HG02798 (cell line): ENCODE measurements around the gene OR5H15.
"Not testable (repeated sequence)": the region's sequence is repeated elsewhere in the genome, so short reads cannot be mapped to it uniquely, and the experiment has no call there.

ENCODE experiments used
- ATAC-seq: cut with Tn5 transposase; IDR thresholded peaks from one replicate; pipeline ENCODE4 v1.9.1; 2021; ENCODE audit warnings: mild to moderate bottlenecking; ENCODE audit not compliant: unreplicated experiment, poor library complexity

Gene OR5H15

DNA sequence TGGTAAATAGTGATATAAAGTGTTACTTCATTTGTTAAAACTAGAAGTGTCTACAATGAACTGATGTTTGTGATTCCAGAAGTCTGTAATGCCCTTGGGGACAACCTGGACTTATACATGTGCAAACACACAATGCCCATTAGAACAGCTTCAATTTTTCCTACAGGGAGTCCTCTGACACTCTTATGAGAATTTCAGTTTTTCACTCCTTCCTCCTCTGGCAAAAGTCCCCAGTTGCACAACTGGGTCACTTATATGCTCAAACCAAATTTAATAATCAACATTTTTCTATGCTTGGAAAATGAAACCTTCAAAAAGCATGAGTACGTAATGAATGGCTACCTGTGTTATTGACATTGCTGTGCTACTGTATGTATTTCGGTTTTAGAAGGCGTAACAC is at the start of gene OR5H15:
Gene OR5H15 (plus strand): TSS at position 301 of the 400 bp plus-strand sequence. CDS start 2,004 bp downstream, outside the sequence.
- no peak for ATAC-seq

DNA sequence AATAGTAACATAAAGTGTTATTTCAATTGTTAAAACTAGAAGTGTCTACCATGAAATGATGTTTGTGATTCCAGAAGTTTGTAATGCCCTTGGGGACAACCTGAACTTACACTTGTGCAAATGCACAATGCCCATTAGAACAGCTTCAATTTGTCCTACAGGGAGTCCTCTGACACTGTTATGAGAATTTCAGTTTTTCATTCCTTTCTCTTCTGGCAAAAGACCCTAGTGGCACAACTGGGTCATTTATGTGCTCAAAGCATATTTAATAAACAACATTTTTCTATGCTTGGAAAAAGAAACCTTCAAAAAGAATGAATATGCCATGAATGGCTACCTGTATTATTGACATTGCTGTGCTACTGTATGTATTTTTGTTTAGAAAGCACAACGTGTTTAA is 36.1 kb upstream of the OR5H15 start, which contains the start of gene OR5H1:
Gene OR5H1 (plus strand): TSS at position 301 of the 400 bp plus-strand sequence. CDS start 1,977 bp downstream, outside the sequence.
- no peak for ATAC-seq

DNA sequence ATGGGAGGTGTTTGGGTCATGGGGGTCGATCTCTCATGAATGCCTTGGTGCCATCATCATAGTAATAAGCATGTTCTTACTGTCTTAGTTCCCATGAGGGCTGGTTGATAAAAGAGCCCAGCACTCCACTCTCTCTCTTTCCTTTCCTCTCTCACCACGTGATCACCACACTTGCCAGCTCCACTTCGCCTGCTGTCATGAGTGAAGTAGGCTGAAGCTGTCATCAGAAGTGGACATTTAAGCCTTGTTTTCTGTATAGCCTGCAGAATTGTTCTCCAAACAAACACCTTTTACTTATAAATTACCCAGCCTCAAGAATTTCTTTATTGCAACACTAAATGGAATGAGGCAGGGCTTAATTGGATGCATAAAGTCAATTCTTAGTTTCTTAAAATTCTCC is 29.9 kb upstream of the OR5H15 start:
- no peak for ATAC-seq

DNA sequence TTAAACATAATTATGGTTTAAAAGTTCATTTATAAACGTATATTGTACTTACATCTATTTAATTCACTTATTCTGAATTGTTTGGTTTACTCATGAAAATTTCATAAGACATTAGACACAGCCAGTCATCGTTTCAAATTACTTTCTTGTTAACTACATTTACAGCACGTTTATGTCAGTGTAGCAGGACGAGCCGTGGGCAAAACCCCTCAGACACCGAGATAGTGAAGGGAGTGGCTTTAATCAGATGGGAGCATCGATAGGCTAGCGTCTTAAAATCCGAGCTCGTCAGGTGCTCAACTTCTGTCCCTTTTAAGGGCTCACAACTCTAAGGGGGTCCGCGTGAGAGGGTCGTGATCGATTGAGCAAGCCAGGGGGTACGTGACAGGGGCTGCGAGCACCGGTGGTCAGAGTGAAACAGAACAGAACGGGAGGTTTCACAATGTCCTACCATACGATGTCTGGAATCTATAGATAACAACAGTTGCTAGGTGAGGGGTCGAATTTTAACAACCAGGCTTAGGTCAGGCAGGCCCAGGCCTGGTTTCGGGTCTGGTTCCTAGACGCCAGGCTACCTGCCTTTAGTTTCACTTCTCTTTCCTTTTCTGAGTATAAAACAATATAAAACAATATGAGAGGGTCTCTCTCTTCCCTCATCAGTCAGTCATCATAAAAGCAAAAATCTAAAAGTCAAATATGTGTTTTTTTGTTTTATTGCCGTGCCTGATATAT is 28.5 kb upstream of the OR5H15 start:
- not testable (repeated sequence) for ATAC-seq

DNA sequence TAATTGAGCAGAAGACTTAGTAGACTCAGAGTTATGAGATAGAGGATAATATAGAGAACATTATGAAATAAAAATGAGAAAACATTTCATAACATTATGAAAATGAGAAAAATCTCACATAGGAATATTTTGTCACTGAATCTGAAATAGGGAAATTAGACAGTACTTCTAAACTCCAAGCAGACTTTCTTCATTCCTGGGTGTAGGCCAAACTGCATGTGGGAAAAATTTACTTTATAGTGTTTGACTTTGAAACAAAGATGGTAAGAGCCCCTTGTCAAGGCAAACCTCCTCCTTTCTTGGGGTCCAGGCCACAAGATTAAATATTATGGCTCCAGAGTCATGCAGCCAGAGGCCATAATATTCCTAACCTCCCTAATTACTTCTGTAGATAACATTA is 26.0 kb upstream of the OR5H15 start:
- ATAC-seq = no peak

DNA sequence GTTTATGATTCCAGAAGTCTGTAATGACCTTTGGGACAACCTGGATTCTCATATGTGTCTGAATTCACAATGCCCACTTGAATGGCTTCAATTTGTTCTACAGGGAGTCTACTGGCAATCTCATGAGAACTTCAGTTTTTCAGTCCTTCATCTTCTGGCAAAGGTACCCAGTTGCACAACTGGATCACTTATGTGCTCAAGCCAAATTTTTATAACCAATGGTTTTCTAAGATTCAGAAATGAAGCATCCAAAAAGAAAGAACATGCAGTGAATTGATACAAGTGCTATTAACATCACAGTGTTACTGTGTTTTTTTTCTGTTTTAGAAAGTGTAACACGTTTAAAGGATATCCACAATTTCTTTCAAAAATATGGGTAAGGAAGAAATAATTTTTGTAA is 19.3 kb upstream of the OR5H15 start, which contains the start of gene OR5H14:
Gene OR5H14 (plus strand): TSS at position 301 of the 400 bp plus-strand sequence. CDS start 1,907 bp downstream, outside the sequence.
- no peak for ATAC-seq

DNA sequence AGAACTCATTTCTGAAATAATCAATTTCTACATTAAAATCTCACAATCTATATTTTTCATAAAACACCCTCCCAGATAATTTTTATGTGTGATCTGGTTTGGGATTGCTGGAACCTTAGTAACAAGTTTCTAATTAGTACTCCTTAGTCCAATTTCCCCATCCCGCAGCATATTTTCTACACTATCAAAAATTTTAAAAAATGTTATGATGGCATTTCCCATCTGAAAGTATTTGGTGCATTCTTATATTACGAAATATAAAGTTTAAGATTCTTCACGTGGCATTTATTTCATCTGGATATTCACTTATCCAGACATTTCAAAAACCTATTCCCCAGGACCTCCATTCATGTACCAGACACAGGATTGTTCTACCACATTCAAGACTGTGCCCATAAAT is 17.7 kb upstream of the OR5H15 start:
- no peak for ATAC-seq

DNA sequence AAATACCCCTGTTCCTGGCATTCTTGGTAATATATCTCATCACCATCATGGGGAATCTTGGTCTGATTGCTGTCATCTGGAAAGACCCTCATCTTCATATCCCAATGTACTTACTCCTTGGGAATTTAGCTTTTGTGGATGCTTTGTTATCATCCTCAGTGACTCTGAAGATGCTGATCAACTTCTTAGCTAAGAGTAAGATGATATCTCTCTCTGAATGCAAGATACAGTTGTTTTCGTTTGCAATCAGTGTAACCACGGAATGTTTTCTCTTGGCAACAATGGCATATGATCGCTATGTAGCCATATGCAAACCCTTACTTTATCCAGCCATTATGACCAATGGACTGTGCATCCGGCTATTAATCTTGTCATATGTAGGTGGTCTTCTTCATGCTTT is 17.0 kb upstream of the OR5H15 start:
- ATAC-seq = not testable (repeated sequence)

DNA sequence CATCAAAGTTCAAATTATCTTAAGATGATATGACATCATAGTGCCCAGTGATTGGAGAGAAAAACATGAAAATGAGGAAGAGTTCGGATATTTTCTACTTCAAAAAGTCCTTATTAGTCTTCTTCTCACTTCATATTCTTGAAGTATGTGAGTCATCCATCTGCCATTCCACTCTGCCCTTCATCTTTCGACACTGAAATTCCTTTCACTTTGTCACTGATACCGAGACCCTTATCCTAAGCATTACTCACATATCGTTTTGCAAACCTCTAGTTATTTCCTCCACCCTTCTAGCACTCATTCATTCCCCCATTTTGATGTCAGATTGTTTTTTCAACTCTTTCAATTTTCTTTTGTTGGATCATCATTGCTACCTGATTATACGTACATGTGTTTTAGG is 15.3 kb upstream of the OR5H15 start:
- ATAC-seq = no peak

DNA sequence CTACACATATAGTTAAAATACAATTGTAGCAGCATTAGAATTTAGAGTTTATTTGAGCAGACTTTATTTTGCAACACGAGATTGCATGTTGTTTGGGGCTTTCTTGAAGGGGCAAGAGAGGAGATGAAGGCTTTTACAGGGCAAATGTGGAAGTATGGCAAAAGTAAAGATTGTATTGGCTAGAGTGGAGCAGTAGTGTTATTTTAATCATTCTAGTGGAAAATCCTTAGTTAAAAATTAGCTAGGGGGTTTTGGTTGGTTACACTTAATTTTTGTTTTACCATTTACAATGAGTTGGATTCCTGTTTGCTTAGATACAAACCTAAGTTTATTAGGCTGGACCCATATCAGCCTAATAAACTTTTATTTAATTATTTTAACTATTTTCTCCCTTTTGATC is 4.6 kb downstream of the OR5H15 start:
- no peak for ATAC-seq

DNA sequence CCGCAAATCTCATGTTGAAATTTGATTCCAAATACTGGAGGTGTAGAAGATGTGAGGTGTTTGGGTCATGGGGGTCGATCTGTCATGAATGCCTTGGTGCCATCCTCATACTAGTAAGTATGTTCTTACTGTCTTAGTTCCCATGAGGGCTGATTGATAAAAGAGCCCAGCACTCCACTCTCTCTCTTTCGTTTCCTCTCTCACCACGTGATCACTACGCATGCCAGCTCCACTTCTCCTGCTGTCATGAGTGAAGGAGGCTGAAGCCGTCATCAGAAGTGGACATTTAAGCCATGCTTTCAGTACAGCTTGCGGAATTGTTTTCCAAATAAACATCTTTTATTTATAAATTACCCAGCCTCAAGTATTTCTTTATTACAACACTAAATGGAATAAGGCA is 6.1 kb downstream of the OR5H15 start:
- no peak for ATAC-seq

DNA sequence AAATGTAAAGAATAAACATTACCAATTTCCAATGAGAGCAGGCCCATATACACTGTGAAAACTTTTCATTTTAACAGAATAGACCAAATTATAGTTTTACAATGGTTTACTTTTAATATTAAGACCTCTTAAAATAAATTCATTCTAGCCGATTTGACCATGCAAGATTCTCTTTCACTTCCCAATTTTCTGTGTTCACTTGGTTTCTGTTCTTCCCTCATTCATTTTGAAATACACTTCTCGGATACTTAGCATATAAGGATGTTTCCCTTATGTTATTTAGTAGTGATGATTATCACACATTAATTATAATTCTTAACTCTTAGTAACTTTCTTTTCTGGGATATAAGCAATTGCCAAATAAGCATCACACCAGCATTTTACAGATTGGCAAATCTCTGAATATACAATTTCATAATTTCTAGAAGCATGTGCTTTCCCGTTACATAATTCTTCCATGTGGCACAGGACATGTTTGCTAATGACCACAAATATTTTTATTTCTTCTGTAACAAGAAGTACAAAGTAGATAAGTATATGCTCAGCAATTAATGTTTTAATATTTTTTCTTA is 13.9 kb downstream of the OR5H15 start:
- ATAC-seq = no peak

DNA sequence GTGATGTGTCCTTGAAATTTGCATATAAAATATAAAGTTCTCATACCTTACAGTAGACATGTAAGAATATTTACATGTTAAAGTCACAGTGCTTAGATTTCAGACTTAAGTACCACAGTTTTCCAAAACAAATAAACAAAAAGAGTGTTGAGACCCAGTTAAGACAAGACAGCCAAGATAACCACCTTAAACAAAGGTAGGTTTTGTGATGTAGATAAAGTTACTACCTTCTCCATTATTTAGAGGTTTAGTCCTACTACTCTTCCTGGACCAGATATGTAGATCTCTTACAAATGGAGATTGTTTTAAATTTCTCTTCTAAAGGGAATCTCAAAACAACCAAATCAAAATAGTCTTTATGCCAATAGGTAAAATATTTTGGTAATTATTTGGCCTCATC is 15.7 kb downstream of the OR5H15 start:
- no peak for ATAC-seq

DNA sequence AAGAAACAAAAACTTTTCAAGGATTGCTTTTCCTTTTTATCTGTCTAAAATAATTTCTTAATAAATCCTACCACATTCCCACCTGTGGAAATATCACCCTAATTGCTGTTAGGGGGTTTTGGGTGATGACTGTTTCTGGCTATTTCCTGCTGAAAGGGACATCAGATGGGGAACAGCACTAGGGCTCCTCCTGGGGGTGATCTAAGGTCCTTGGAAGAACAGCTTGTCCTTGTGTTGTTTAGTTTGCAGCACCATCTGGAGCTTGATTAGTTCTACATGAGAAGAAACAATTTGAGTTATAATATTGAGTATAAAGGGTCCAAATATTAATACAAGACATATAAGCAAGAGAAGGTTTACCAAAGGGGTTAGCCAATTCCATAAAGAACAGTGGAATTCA is 18.7 kb downstream of the OR5H15 start:
- ATAC-seq = no peak

DNA sequence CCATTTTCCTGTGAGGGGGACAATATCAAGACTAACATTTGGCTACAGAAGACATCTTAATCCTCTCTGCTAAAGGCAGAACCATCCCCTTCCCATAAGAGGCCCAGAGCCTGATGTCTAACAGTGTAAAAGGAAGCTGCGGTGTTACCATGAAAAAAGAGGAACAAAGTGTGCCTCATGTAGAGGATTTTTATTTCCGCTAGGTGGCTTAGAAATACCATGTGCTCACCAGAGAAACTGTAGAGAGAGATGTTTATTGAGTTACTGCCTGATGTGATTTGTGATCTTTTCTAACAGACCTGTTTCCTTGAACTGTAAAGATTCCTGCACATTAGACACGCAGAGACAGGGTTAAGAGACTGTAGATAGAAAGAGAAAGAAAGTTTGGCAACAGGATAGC is 22.0 kb downstream of the OR5H15 start:
- ATAC-seq = no peak

DNA sequence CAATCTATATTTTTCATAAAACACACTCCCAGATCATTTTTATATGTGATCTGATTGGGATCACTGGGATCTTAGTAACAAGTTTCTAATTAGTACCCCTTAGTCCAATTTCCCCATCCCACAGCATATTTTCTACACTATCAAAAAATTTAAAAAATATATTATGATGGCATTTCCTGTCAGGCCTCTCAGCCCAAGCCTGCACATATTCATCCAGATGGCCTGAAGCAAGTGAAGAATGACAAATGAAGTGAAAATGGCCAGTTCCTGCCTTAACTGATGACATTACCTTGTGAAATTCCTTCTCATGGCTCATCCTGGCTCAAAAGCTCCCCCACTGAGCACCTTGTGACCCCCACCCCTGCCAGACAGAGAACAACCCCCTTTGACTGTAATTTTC is 24.4 kb downstream of the OR5H15 start:
- ATAC-seq = not testable (repeated sequence)

DNA sequence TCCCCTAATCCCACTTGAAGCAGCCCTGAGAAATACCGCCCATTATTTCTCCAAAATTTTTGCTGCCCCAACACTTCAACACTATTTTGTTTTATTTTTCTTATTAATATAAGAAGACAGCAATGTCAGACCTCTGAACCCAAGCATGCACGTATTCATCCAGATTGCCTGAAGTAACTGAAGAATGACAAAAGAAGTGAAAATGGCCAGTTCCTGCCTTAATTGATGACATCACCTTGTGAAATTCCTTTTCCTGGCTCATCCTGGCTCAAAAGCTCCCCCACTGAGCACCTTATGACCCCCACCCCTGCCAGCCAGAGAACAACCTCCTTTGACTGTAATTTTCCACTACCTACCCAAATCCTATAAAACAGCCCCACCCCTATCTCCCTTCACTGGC is 29.8 kb downstream of the OR5H15 start:
- not testable (repeated sequence) for ATAC-seq

DNA sequence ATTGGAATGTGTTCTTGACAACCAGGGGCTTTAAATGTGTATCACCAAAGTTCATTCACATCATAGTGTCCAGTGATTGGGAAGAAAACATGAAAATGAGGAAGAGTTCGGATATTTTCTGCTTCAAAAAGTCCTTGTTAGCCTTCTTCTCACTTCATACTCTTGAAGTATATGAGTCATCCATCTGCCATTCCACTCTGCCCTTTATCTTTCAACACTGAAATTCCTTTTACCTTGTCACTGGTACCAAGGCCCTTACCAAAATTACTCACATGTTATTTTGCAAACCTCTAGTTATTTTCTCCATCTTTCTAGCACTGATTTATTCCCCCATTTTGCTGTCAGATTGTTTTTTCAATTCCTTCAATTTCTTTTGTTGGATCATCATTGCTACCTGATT is 32.5 kb downstream of the OR5H15 start:
- ATAC-seq = no peak

DNA sequence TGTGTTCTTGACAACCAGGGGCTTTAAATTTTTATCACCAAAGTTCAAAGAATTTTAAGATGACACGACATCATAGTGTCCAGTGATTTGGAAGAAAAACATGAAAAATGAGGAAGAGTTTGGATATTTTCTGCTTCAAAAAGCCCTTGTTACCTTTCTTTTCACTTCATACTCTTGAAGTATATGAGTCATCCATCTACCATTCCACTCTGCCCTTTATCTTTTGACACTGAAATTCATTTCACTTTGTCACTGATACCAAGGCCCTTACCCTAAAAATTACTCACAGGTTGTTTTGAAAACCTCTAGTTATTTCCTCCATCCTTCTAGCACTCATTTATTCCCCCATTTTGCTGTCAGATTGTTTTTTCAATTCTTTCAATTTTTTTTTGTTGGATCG is 42.7 kb downstream of the OR5H15 start:
- no peak for ATAC-seq

DNA sequence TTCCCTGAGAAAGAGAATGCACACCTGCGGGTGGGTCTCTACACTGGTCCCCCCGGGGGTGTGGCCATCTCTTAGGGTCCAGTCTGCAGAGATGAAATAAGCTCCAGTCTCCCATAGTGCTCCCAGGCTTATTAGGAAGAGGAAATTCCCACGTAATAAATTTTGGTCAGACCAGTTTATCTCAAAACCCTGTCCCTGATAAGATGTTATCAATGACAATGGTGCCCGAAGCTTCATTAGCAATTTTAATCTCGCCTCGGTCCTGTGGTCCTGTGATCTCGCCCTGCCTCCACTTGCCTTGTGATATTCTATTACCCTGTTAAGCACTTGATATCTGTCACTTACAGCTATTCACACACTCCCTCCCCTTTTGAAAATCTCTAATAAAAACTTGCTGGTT is 46.8 kb downstream of the OR5H15 start:
- no peak for ATAC-seq

DNA sequence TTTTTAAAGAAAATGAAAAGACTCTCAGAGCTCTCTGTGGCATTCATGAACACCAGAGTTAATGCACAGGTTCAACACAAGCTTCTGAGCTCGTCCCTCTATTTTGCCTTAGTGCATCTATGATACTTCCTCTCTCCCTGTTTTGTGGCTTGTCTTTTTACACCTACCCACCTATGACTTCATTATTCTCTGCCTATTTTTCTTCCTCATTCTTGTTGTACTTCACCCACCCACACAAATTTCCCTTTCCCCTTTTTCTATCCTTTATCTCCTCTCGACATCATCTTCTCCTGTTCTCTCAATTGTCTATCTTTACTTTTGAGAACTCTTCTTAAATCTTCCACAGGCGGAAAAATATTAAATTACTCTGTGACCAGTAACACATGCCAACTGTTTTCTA is 48.6 kb downstream of the OR5H15 start:
- no peak for ATAC-seq
